Measurements from ENCODE around the gene HHIPL1. TPM values are rescaled to one million over a fixed set of nuclear protein-coding genes. Genes with fewer than 3 reads are reported as not detected.

The HHIPL1 gene
- polyA plus RNA-seq, 1 donor: 0.98 TPM

- no peak for DNase-seq
Observed at GRCh38 chr14:99728981-99729451, 84.1 kb downstream of the HHIPL1 start.

Other genes starting within 250 kb of the HHIPL1 start
- gene SETD3, start 164.3 kb upstream of the HHIPL1 start, polyA plus RNA-seq (ENCODE audit: insufficient read length): 65.7 TPM
- gene CCNK, start 163.7 kb upstream of the HHIPL1 start, polyA plus RNA-seq (ENCODE audit: insufficient read length): 56.3 TPM
- gene CCDC85C, start 40.9 kb upstream of the HHIPL1 start, polyA plus RNA-seq (ENCODE audit: insufficient read length): 24.4 TPM
- gene CYP46A1, start 39.2 kb downstream of the HHIPL1 start, polyA plus RNA-seq (ENCODE audit: insufficient read length): 3.4 TPM
- gene EML1, start 148.3 kb downstream of the HHIPL1 start, polyA plus RNA-seq (ENCODE audit: insufficient read length): 38.5 TPM

Measured in left kidney (tissue), 2 donors.